WTC11 (cell line): Measurements from ENCODE around the gene FERMT2. TPM values are rescaled to one million over a fixed set of nuclear protein-coding genes. Genes with fewer than 3 reads are reported as not detected.

ENCODE experiments used
- ATAC-seq: fragments of 200-7000 bp; cut with Tn5 transposase; 2 replicates; pipeline ENCODE4 v1.10.0; 2021; ENCODE audit warnings: mild to moderate bottlenecking, moderate library complexity
- CTCF ChIA-PET: fragments of 300-600 bp; sonication (Branson Sonifier 250); formaldehyde crosslinking; loops from one replicate; lab custom pipeline; 2021; ENCODE audit warnings: antibody characterized with exemption; lab: Charles Lee
- POLR2A ChIA-PET: fragments of 350-600 bp; sonication (Branson Sonifier 250); formaldehyde crosslinking; loops from one replicate; lab custom pipeline; 2021; ENCODE audit warnings: antibody characterized with exemption; lab: Charles Lee
- DNase-seq: peaks from one replicate; pipeline ENCODE4 v3.0.0; 2021; ENCODE audit warnings: low spot score
- H3K27ac Mint-ChIP-seq: 2 replicates; pipeline ENCODE4 v1.8.0; 2021; ENCODE audit warnings: mixed read lengths
- H3K27me3 Mint-ChIP-seq: 2 replicates; pipeline ENCODE4 v1.8.0; 2021; ENCODE audit warnings: low read depth, mild to moderate bottlenecking, moderate library complexity, mixed read lengths
- H3K36me3 Mint-ChIP-seq: 2 replicates; pipeline ENCODE4 v1.8.0; 2021; ENCODE audit warnings: mixed read lengths
- H3K4me1 Mint-ChIP-seq: 2 replicates; pipeline ENCODE4 v1.8.0; 2022; ENCODE audit warnings: mixed read lengths
- H3K4me3 Mint-ChIP-seq: 2 replicates; pipeline ENCODE4 v1.8.0; 2021; ENCODE audit warnings: mild to moderate bottlenecking, moderate library complexity, mixed read lengths
- H3K9me3 Mint-ChIP-seq: 2 replicates; pipeline ENCODE4 v1.8.0; 2021; ENCODE audit warnings: mixed read lengths
- ATF6 ChIP-seq: sonication (generic); formaldehyde crosslinking; IDR thresholded peaks from 2 replicates; pipeline ENCODE4 v1.8.1; 2023; ENCODE audit warnings: mild to moderate bottlenecking, missing genetic modification reagents
- CBFB ChIP-seq: sonication (generic); formaldehyde crosslinking; IDR thresholded peaks from 2 replicates; pipeline ENCODE4 v1.8.1; 2022; ENCODE audit warnings: mild to moderate bottlenecking, low read depth, missing genetic modification reagents
- CREB1 ChIP-seq: sonication (generic); formaldehyde crosslinking; IDR thresholded peaks from 2 replicates; pipeline ENCODE4 v1.8.0; 2023; ENCODE audit warnings: mild to moderate bottlenecking, missing genetic modification reagents
- EMX1 ChIP-seq: fragments of 250-450 bp; sonication (Bioruptor Pico); IDR thresholded peaks from 2 replicates; pipeline ENCODE4 v1.8.0; 2021; ENCODE audit warnings: mild to moderate bottlenecking
- FOXK1 ChIP-seq: sonication (generic); formaldehyde crosslinking; IDR thresholded peaks from 2 replicates; pipeline ENCODE4 v1.8.0; 2022; ENCODE audit warnings: mild to moderate bottlenecking, moderate library complexity, missing genetic modification reagents
- GTF2I ChIP-seq: fragments of 250-450 bp; sonication (Bioruptor Pico); conservative IDR thresholded peaks from 2 replicates; pipeline ENCODE4 v1.4.0; 2021; ENCODE audit warnings: mild to moderate bottlenecking
- IRF1 ChIP-seq: sonication (generic); formaldehyde crosslinking; IDR thresholded peaks from 2 replicates; pipeline ENCODE4 v1.8.0; 2023; ENCODE audit warnings: missing genetic modification reagents
- NR1H2 ChIP-seq: sonication (generic); formaldehyde crosslinking; IDR thresholded peaks from 2 replicates; pipeline ENCODE4 v1.9.0; 2021; ENCODE audit warnings: mild to moderate bottlenecking, moderate library complexity, missing genetic modification reagents
- RELA ChIP-seq: sonication (generic); formaldehyde crosslinking; IDR thresholded peaks from 2 replicates; pipeline ENCODE4 v1.8.1; 2022; ENCODE audit warnings: missing genetic modification reagents, mild to moderate bottlenecking, borderline replicate concordance
- RORB ChIP-seq: fragments of 250-450 bp; sonication (Bioruptor Pico); IDR thresholded peaks from 2 replicates; pipeline ENCODE4 v1.9.0; 2021; ENCODE audit warnings: mild to moderate bottlenecking
- SP1 ChIP-seq: sonication (generic); formaldehyde crosslinking; conservative IDR thresholded peaks from 2 replicates; pipeline ENCODE4 v1.8.1; 2022; ENCODE audit warnings: missing genetic modification reagents
- TCF7 ChIP-seq: sonication (generic); formaldehyde crosslinking; IDR thresholded peaks from 2 replicates; pipeline ENCODE4 v1.8.0; 2022; ENCODE audit warnings: mild to moderate bottlenecking, low read depth, missing genetic modification reagents, moderate library complexity
- TEAD4 ChIP-seq: sonication (generic); formaldehyde crosslinking; IDR thresholded peaks from 2 replicates; pipeline ENCODE4 v1.8.0; 2022; ENCODE audit warnings: mild to moderate bottlenecking, missing genetic modification reagents
- USF1 ChIP-seq: sonication (generic); formaldehyde crosslinking; IDR thresholded peaks from 2 replicates; pipeline ENCODE4 v1.8.0; 2022; ENCODE audit warnings: mild to moderate bottlenecking, missing genetic modification reagents
- ZNF121 ChIP-seq: sonication (generic); formaldehyde crosslinking; IDR thresholded peaks from 2 replicates; pipeline ENCODE4 v1.8.0; 2023; ENCODE audit warnings: missing genetic modification reagents
- ZNF416 ChIP-seq: fragments of 250-450 bp; sonication (Bioruptor Pico); IDR thresholded peaks from 2 replicates; pipeline ENCODE4 v1.9.0; 2021; ENCODE audit warnings: mild to moderate bottlenecking, inconsistent platforms
- ZNF423 ChIP-seq: fragments of 250-450 bp; sonication (Bioruptor Pico); IDR thresholded peaks from 2 replicates; pipeline ENCODE4 v2.1.2; 2022; ENCODE audit warnings: mild to moderate bottlenecking, moderate library complexity
- ZNF671 ChIP-seq: fragments of 250-450 bp; sonication (Bioruptor Pico); IDR thresholded peaks from 2 replicates; pipeline ENCODE4 v1.8.0; 2021; ENCODE audit warnings: mild to moderate bottlenecking
- total RNA-seq: library from RNA; stranded (reverse); gene quantifications from 3 replicates; pipeline ENCODE4 v1.2.3, GENCODE V29; 2021
- TF ChIP-seq, protein P1 (sequence below): sonication (generic); formaldehyde crosslinking; IDR thresholded peaks from 2 replicates; pipeline ENCODE4 v1.8.1; 2022; ENCODE audit warnings: mild to moderate bottlenecking, moderate library complexity, missing genetic modification reagents
- TF ChIP-seq, protein P2 (sequence below): fragments of 200-600 bp; IDR thresholded peaks from 2 replicates; pipeline ENCODE4 v1.8.0; 2022; ENCODE audit warnings: antibody characterized with exemption
- TF ChIP-seq, protein P3 (sequence below): fragments of 250-450 bp; sonication (Bioruptor Pico); IDR thresholded peaks from 2 replicates; pipeline ENCODE4 v1.9.0; 2021; ENCODE audit warnings: mild to moderate bottlenecking
- TF ChIP-seq, protein P4 (sequence below): sonication (generic); formaldehyde crosslinking; IDR thresholded peaks from 2 replicates; pipeline ENCODE4 v1.8.1; 2022; ENCODE audit warnings: mild to moderate bottlenecking, missing genetic modification reagents, moderate library complexity, borderline replicate concordance

The FERMT2 gene
- total RNA-seq, 1 experiment from 2014 or later, result 92.8 TPM

DNA sequence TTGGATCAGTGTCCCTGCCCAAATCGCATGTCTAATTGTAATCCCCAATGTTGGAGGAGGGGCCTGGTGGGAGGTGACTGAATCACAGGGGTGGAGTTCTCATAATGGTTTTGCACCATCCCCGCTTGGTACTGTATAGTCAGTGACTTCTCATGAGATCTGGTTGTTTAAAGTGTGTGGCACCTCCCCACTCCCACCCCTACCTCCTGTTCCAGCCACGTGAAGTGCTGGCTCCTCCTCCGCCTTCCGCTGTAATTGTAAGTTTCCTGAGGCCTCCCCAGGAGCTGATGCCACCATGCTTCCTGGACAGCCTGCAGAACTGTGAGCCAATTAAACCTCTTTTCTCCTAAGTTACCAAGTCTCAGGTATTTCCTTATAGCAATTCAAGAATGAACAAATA, 67.2 kb downstream of the FERMT2 start:
- Mint-ChIP-seq H3K27ac (peak overlapping the region; percentile 64; the same call in 1 of the 2 replicates), H3K36me3 (peaks cover 20% of the 10 kb centered on the region), H3K4me1 (peaks cover 23% of the 10 kb centered on the region), H3K27me3 (no peaks in the 10 kb centered on the region), H3K4me3 (no peak overlapping the region), H3K9me3 (0 out of 2 replicates have a peak, but pooled peaks cover 4% of the 10 kb centered on the region)
- ChIA-PET CTCF (interaction anchor here (1.7 kb wide), 1 partner anchor 77 kb away, joined by 7 read pairs; no protein-coding TSS in a partner anchor), POLR2A (no interaction called here)
- TF ChIP-seq IRF1 (CRISPR knock-in tag), result no peak
- no peak for TF ChIP-seq CREB1 (CRISPR knock-in tag)
- TF ChIP-seq, protein P1, sequence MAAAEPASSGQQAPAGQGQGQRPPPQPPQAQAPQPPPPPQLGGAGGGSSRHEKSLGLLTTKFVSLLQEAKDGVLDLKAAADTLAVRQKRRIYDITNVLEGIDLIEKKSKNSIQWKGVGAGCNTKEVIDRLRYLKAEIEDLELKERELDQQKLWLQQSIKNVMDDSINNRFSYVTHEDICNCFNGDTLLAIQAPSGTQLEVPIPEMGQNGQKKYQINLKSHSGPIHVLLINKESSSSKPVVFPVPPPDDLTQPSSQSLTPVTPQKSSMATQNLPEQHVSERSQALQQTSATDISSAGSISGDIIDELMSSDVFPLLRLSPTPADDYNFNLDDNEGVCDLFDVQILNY (CRISPR knock-in tag), result no peak
- TF ChIP-seq CBFB (CRISPR knock-in tag), result no peak
- DNase-seq (no peak), ATAC-seq (peak; percentile 65)

GRCh38 chr14:52882824-52883223, 68.0 kb downstream of the FERMT2 start:
- TF ChIP-seq ZNF121 (CRISPR knock-in tag), result no peak
- TF ChIP-seq USF1 (CRISPR knock-in tag), result no peak
- no peak for TF ChIP-seq RORB
- no peak for TF ChIP-seq TCF7
- TF ChIP-seq GTF2I (CRISPR knock-in tag), result no peak
- TF ChIP-seq, protein P2, sequence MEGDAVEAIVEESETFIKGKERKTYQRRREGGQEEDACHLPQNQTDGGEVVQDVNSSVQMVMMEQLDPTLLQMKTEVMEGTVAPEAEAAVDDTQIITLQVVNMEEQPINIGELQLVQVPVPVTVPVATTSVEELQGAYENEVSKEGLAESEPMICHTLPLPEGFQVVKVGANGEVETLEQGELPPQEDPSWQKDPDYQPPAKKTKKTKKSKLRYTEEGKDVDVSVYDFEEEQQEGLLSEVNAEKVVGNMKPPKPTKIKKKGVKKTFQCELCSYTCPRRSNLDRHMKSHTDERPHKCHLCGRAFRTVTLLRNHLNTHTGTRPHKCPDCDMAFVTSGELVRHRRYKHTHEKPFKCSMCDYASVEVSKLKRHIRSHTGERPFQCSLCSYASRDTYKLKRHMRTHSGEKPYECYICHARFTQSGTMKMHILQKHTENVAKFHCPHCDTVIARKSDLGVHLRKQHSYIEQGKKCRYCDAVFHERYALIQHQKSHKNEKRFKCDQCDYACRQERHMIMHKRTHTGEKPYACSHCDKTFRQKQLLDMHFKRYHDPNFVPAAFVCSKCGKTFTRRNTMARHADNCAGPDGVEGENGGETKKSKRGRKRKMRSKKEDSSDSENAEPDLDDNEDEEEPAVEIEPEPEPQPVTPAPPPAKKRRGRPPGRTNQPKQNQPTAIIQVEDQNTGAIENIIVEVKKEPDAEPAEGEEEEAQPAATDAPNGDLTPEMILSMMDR, result no peak
- no peak for TF ChIP-seq ZNF423
- TF ChIP-seq, protein P3, sequence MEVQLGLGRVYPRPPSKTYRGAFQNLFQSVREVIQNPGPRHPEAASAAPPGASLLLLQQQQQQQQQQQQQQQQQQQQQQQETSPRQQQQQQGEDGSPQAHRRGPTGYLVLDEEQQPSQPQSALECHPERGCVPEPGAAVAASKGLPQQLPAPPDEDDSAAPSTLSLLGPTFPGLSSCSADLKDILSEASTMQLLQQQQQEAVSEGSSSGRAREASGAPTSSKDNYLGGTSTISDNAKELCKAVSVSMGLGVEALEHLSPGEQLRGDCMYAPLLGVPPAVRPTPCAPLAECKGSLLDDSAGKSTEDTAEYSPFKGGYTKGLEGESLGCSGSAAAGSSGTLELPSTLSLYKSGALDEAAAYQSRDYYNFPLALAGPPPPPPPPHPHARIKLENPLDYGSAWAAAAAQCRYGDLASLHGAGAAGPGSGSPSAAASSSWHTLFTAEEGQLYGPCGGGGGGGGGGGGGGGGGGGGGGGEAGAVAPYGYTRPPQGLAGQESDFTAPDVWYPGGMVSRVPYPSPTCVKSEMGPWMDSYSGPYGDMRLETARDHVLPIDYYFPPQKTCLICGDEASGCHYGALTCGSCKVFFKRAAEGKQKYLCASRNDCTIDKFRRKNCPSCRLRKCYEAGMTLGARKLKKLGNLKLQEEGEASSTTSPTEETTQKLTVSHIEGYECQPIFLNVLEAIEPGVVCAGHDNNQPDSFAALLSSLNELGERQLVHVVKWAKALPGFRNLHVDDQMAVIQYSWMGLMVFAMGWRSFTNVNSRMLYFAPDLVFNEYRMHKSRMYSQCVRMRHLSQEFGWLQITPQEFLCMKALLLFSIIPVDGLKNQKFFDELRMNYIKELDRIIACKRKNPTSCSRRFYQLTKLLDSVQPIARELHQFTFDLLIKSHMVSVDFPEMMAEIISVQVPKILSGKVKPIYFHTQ (CRISPR knock-in tag), result no peak
- TF ChIP-seq SP1, result no peak
- TF ChIP-seq NR1H2 (CRISPR knock-in tag), result no peak
- no peak for TF ChIP-seq FOXK1 (CRISPR knock-in tag)
- no peak for TF ChIP-seq ATF6
- TF ChIP-seq ZNF671 (CRISPR knock-in tag), result no peak
- no peak for TF ChIP-seq EMX1 (CRISPR knock-in tag)
- TF ChIP-seq TEAD4 (CRISPR knock-in tag), result no peak
- TF ChIP-seq ZNF416 (CRISPR knock-in tag), result no peak
- TF ChIP-seq RELA (CRISPR knock-in tag), result no peak
- TF ChIP-seq, protein P4, sequence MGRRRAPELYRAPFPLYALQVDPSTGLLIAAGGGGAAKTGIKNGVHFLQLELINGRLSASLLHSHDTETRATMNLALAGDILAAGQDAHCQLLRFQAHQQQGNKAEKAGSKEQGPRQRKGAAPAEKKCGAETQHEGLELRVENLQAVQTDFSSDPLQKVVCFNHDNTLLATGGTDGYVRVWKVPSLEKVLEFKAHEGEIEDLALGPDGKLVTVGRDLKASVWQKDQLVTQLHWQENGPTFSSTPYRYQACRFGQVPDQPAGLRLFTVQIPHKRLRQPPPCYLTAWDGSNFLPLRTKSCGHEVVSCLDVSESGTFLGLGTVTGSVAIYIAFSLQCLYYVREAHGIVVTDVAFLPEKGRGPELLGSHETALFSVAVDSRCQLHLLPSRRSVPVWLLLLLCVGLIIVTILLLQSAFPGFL, result no peak
- H3K4me3 Mint-ChIP-seq, result no peak overlapping the region
- ATAC-seq (no peak), DNase-seq (no peak)
- no peaks in the 10 kb centered on the region for H3K27me3 Mint-ChIP-seq
- H3K36me3 Mint-ChIP-seq, result peaks cover 23% of the 10 kb centered on the region
- H3K27ac Mint-ChIP-seq, result peak overlapping the region; percentile 84
- H3K4me1 Mint-ChIP-seq, result peaks cover 28% of the 10 kb centered on the region
- ChIA-PET CTCF (interaction anchor here (1.7 kb wide), 1 partner anchor 78 kb away, joined by 7 read pairs; no protein-coding TSS in a partner anchor), POLR2A (no interaction called here)
- 0 out of 2 replicates have a peak, but pooled peaks cover 4% of the 10 kb centered on the region for H3K9me3 Mint-ChIP-seq
